HL-60 (cell line): ENCODE results near the gene DPYD.

ENCODE experiments used
- GABPA ChIP-seq: IDR thresholded peaks from 2 replicates; pipeline ENCODE4 v1.6.1; 2012; ENCODE audit warnings: low read depth
- POLR2AphosphoS5 ChIP-seq: IDR thresholded peaks from 2 replicates; pipeline ENCODE4 v1.6.1; 2012; ENCODE audit warnings: low read depth
- TF ChIP-seq, protein P1 (sequence below): IDR thresholded peaks from one replicate; pipeline ENCODE4 v1.5.1; 2011; ENCODE audit warnings: low read length, control low read depth, inconsistent platforms; ENCODE audit not compliant: insufficient read depth
- TF ChIP-seq, protein P2 (sequence below): IDR thresholded peaks from 2 replicates; pipeline ENCODE4 v1.6.1; 2012; ENCODE audit warnings: low read depth; ENCODE audit not compliant: insufficient replicate concordance

DNA sequence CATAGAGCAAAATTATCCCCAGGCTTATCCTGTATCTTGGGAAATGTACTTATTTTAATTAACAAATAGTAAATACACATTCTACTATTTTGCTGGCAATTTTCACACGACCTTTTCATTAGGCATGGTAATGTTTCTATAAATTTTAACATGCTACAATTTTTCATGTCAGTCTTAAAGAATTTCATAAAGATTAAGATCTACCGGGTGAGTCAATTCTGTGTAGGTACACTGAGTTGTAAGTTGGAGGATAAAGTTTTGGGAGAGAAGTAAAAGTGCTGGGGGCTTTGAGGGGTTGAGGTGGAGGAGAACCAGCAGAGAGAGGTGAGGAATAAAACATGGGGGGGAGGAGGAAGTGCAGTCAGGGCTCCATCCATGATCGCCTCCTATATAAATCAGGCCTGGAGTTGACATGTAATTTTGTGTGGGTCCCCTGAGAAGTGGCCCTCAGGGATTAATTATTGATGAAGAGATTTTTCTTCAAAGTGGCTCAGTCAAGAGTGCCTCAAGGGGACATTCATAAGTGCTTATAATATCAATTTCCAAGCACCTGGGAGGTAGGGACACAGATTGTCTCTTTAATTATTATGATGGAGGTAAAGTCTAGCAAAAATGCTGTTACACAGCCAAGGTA, 7.2 kb downstream of the DPYD start:
- TF ChIP-seq, protein P1, sequence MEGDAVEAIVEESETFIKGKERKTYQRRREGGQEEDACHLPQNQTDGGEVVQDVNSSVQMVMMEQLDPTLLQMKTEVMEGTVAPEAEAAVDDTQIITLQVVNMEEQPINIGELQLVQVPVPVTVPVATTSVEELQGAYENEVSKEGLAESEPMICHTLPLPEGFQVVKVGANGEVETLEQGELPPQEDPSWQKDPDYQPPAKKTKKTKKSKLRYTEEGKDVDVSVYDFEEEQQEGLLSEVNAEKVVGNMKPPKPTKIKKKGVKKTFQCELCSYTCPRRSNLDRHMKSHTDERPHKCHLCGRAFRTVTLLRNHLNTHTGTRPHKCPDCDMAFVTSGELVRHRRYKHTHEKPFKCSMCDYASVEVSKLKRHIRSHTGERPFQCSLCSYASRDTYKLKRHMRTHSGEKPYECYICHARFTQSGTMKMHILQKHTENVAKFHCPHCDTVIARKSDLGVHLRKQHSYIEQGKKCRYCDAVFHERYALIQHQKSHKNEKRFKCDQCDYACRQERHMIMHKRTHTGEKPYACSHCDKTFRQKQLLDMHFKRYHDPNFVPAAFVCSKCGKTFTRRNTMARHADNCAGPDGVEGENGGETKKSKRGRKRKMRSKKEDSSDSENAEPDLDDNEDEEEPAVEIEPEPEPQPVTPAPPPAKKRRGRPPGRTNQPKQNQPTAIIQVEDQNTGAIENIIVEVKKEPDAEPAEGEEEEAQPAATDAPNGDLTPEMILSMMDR, result no peak
- TF ChIP-seq, protein P2, sequence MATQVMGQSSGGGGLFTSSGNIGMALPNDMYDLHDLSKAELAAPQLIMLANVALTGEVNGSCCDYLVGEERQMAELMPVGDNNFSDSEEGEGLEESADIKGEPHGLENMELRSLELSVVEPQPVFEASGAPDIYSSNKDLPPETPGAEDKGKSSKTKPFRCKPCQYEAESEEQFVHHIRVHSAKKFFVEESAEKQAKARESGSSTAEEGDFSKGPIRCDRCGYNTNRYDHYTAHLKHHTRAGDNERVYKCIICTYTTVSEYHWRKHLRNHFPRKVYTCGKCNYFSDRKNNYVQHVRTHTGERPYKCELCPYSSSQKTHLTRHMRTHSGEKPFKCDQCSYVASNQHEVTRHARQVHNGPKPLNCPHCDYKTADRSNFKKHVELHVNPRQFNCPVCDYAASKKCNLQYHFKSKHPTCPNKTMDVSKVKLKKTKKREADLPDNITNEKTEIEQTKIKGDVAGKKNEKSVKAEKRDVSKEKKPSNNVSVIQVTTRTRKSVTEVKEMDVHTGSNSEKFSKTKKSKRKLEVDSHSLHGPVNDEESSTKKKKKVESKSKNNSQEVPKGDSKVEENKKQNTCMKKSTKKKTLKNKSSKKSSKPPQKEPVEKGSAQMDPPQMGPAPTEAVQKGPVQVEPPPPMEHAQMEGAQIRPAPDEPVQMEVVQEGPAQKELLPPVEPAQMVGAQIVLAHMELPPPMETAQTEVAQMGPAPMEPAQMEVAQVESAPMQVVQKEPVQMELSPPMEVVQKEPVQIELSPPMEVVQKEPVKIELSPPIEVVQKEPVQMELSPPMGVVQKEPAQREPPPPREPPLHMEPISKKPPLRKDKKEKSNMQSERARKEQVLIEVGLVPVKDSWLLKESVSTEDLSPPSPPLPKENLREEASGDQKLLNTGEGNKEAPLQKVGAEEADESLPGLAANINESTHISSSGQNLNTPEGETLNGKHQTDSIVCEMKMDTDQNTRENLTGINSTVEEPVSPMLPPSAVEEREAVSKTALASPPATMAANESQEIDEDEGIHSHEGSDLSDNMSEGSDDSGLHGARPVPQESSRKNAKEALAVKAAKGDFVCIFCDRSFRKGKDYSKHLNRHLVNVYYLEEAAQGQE, result no peak
- TF ChIP-seq POLR2AphosphoS5, result no peak
- TF ChIP-seq GABPA, result no peak
